ENCODE measurements around the gene STOM. TPM values are rescaled to one million over a fixed set of nuclear protein-coding genes. Genes with fewer than 3 reads are reported as not detected.

STOM gene
- total RNA-seq, 2 donors from 2014 or later = 58.7 to 110 TPM

GRCh38 chr9:121358751-121359150 lies 11.3 kb downstream of the STOM start:
- no peaks in the 10 kb centered on the region for H3K27me3 ChIP-seq
- H3K36me3 ChIP-seq = no peaks in the 10 kb centered on the region
- TF ChIP-seq CTCF (IDR thresholded peaks at IDR 0.05) = no peak
- H3K4me3 ChIP-seq = no peak overlapping the region
- no peaks in the 10 kb centered on the region for H3K9me3 ChIP-seq
- H3K9ac ChIP-seq (ENCODE audit: low read depth in 2 of 2, low read length in 2 of 2) = peak overlapping the region in 1 of 2 donors; percentile 43
- H3K4me1 ChIP-seq = peaks cover 4% of the 10 kb centered on the region
- intact Hi-C loops (cut with DNase I) = no loop called here
- no peak for DNase-seq
- peak overlapping the region; percentile 50 for H3K27ac ChIP-seq

GRCh38 chr9:121357011-121357410 lies 13.0 kb downstream of the STOM start:
- intact Hi-C loops (cut with DNase I) = no loop called here
- no peaks in the 10 kb centered on the region for H3K36me3 ChIP-seq
- H3K4me1 ChIP-seq = peaks cover 4% of the 10 kb centered on the region
- no peak overlapping the region for H3K4me3 ChIP-seq
- DNase-seq = no peak
- no peak for TF ChIP-seq CTCF (IDR thresholded peaks at IDR 0.05)
- H3K27ac ChIP-seq = peak overlapping the region; percentile 73
- H3K9ac ChIP-seq (ENCODE audit: low read depth in 2 of 2, low read length in 2 of 2) = no peak overlapping the region
- no peaks in the 10 kb centered on the region for H3K27me3 ChIP-seq
- no peaks in the 10 kb centered on the region for H3K9me3 ChIP-seq

- H3K4me3 ChIP-seq = no peak overlapping the region
- H3K9ac ChIP-seq (ENCODE audit: low read depth in 2 of 2, low read length in 2 of 2) = no peak overlapping the region
- H3K27me3 ChIP-seq = no peaks in the 10 kb centered on the region
- H3K9me3 ChIP-seq = no peaks in the 10 kb centered on the region
- no peak for TF ChIP-seq CTCF (IDR thresholded peaks at IDR 0.05)
- intact Hi-C loops (cut with DNase I) = no loop called here
- no peak for DNase-seq
- H3K4me1 ChIP-seq = peaks cover 11% of the 10 kb centered on the region
- H3K27ac ChIP-seq = peak overlapping the region; percentile 39
- H3K36me3 ChIP-seq = no peaks in the 10 kb centered on the region
These were observed 15.3 kb downstream of the STOM start for GRCh38 chr9:121354762-121355161.

GRCh38 chr9:121354141-121354540 lies 15.9 kb downstream of the STOM start:
- intact Hi-C loops (cut with DNase I) = no loop called here
- H3K9me3 ChIP-seq = no peaks in the 10 kb centered on the region
- no peak for DNase-seq
- no peak overlapping the region for H3K9ac ChIP-seq (ENCODE audit: low read depth in 2 of 2, low read length in 2 of 2)
- H3K27ac ChIP-seq = peak overlapping the region; percentile 39
- no peak overlapping the region for H3K4me3 ChIP-seq
- H3K27me3 ChIP-seq = no peaks in the 10 kb centered on the region
- H3K36me3 ChIP-seq = no peaks in the 10 kb centered on the region
- TF ChIP-seq CTCF (IDR thresholded peaks at IDR 0.05) = no peak
- H3K4me1 ChIP-seq = peaks cover 11% of the 10 kb centered on the region

- no peaks in the 10 kb centered on the region for H3K27me3 ChIP-seq
- H3K9ac ChIP-seq (ENCODE audit: low read depth in 2 of 2, low read length in 2 of 2) = no peak overlapping the region
- intact Hi-C loops (cut with DNase I) = no loop called here
- H3K4me3 ChIP-seq = no peak overlapping the region
- peaks cover 11% of the 10 kb centered on the region for H3K4me1 ChIP-seq
- DNase-seq = no peak
- no peak for TF ChIP-seq CTCF (IDR thresholded peaks at IDR 0.05)
- H3K27ac ChIP-seq = peak overlapping the region; percentile 39
- H3K36me3 ChIP-seq = no peaks in the 10 kb centered on the region
- H3K9me3 ChIP-seq = no peaks in the 10 kb centered on the region
These were observed 16.6 kb downstream of the STOM start for GRCh38 chr9:121353241-121354061.
